WTC11 (cell line): ENCODE results near the gene PIP4K2C. TPM values are rescaled to one million over a fixed set of nuclear protein-coding genes. Genes with fewer than 3 reads are reported as not detected.

Experiments
- ATAC-seq: fragments of 200-7000 bp; cut with Tn5 transposase; 2 replicates; pipeline ENCODE4 v1.10.0; 2021; ENCODE audit warnings: mild to moderate bottlenecking, moderate library complexity
- CTCF ChIA-PET: fragments of 300-600 bp; sonication (Branson Sonifier 250); formaldehyde crosslinking; loops from one replicate; lab custom pipeline; 2021; ENCODE audit warnings: antibody characterized with exemption; lab: Charles Lee
- POLR2A ChIA-PET: fragments of 350-600 bp; sonication (Branson Sonifier 250); formaldehyde crosslinking; loops from one replicate; lab custom pipeline; 2021; ENCODE audit warnings: antibody characterized with exemption; lab: Charles Lee
- DNase-seq: peaks from one replicate; pipeline ENCODE4 v3.0.0; 2021; ENCODE audit warnings: low spot score
- H3K27ac Mint-ChIP-seq: 2 replicates; pipeline ENCODE4 v1.8.0; 2021; ENCODE audit warnings: mixed read lengths
- H3K27me3 Mint-ChIP-seq: 2 replicates; pipeline ENCODE4 v1.8.0; 2021; ENCODE audit warnings: low read depth, mild to moderate bottlenecking, moderate library complexity, mixed read lengths
- H3K36me3 Mint-ChIP-seq: 2 replicates; pipeline ENCODE4 v1.8.0; 2021; ENCODE audit warnings: mixed read lengths
- H3K4me1 Mint-ChIP-seq: 2 replicates; pipeline ENCODE4 v1.8.0; 2022; ENCODE audit warnings: mixed read lengths
- H3K4me3 Mint-ChIP-seq: 2 replicates; pipeline ENCODE4 v1.8.0; 2021; ENCODE audit warnings: mild to moderate bottlenecking, moderate library complexity, mixed read lengths
- H3K9me3 Mint-ChIP-seq: 2 replicates; pipeline ENCODE4 v1.8.0; 2021; ENCODE audit warnings: mixed read lengths
- AR ChIP-seq: fragments of 250-450 bp; sonication (Bioruptor Pico); IDR thresholded peaks from 2 replicates; pipeline ENCODE4 v1.9.0; 2021; ENCODE audit warnings: mild to moderate bottlenecking
- ATF2 ChIP-seq: sonication (generic); formaldehyde crosslinking; IDR thresholded peaks from 2 replicates; pipeline ENCODE4 v1.8.1; 2022; ENCODE audit warnings: low read depth, missing genetic modification reagents, borderline replicate concordance
- ATF6 ChIP-seq: sonication (generic); formaldehyde crosslinking; IDR thresholded peaks from 2 replicates; pipeline ENCODE4 v1.8.1; 2023; ENCODE audit warnings: mild to moderate bottlenecking, missing genetic modification reagents
- CTCF ChIP-seq: fragments of 200-600 bp; IDR thresholded peaks from 2 replicates; pipeline ENCODE4 v1.8.0; 2022; ENCODE audit warnings: antibody characterized with exemption
- EMX1 ChIP-seq: fragments of 250-450 bp; sonication (Bioruptor Pico); IDR thresholded peaks from 2 replicates; pipeline ENCODE4 v1.8.0; 2021; ENCODE audit warnings: mild to moderate bottlenecking
- ERG ChIP-seq: fragments of 250-450 bp; sonication (Bioruptor Pico); IDR thresholded peaks from 2 replicates; pipeline ENCODE4 v1.8.0; 2021; ENCODE audit warnings: mild to moderate bottlenecking
- ETV6 ChIP-seq: sonication (generic); formaldehyde crosslinking; IDR thresholded peaks from 2 replicates; pipeline ENCODE4 v1.8.1; 2022; ENCODE audit warnings: mild to moderate bottlenecking, missing genetic modification reagents
- FOXP4 ChIP-seq: sonication (generic); formaldehyde crosslinking; IDR thresholded peaks from 2 replicates; pipeline ENCODE4 v1.8.0; 2022; ENCODE audit warnings: mild to moderate bottlenecking, missing genetic modification reagents
- GABPB1 ChIP-seq: sonication (generic); formaldehyde crosslinking; IDR thresholded peaks from 2 replicates; pipeline ENCODE4 v1.8.1; 2023; ENCODE audit warnings: mild to moderate bottlenecking, missing genetic modification reagents
- HMGXB4 ChIP-seq: sonication (generic); formaldehyde crosslinking; IDR thresholded peaks from 2 replicates; pipeline ENCODE4 v1.8.1; 2023; ENCODE audit warnings: mild to moderate bottlenecking, moderate library complexity, missing genetic modification reagents
- JUN ChIP-seq: sonication (generic); formaldehyde crosslinking; IDR thresholded peaks from 2 replicates; pipeline ENCODE4 v1.8.0; 2023; ENCODE audit warnings: mild to moderate bottlenecking, missing genetic modification reagents
- NR1H2 ChIP-seq: sonication (generic); formaldehyde crosslinking; IDR thresholded peaks from 2 replicates; pipeline ENCODE4 v1.9.0; 2021; ENCODE audit warnings: mild to moderate bottlenecking, moderate library complexity, missing genetic modification reagents
- OVOL2 ChIP-seq: fragments of 250-450 bp; sonication (Bioruptor Pico); IDR thresholded peaks from 2 replicates; pipeline ENCODE4 v1.9.0; 2021; ENCODE audit warnings: mild to moderate bottlenecking, borderline replicate concordance
- SMAD3 ChIP-seq: sonication (generic); formaldehyde crosslinking; IDR thresholded peaks from 2 replicates; pipeline ENCODE4 v1.8.0; 2022; ENCODE audit warnings: missing genetic modification reagents, mild to moderate bottlenecking, borderline replicate concordance
- TP53 ChIP-seq: sonication (generic); formaldehyde crosslinking; IDR thresholded peaks from 2 replicates; pipeline ENCODE4 v1.8.1; 2023; ENCODE audit warnings: mild to moderate bottlenecking, missing genetic modification reagents
- ZNF232 ChIP-seq: sonication (generic); formaldehyde crosslinking; IDR thresholded peaks from 2 replicates; pipeline ENCODE4 v1.8.0; 2022; ENCODE audit warnings: mild to moderate bottlenecking, missing genetic modification reagents
- ZNF512 ChIP-seq: sonication (generic); formaldehyde crosslinking; IDR thresholded peaks from 2 replicates; pipeline ENCODE4 v1.8.1; 2022; ENCODE audit warnings: missing genetic modification reagents, borderline replicate concordance
- total RNA-seq: library from RNA; stranded (reverse); gene quantifications from 3 replicates; pipeline ENCODE4 v1.2.3, GENCODE V29; 2021

The PIP4K2C gene
- total RNA-seq, 1 experiment from 2014 or later: 25.4 TPM

GRCh38 chr12:57606821-57607220 lies 15.8 kb downstream of the PIP4K2C start (continued):
- TF ChIP-seq ZNF512 (no peak), EMX1 (CRISPR knock-in tag) (no peak), AR (no peak), CTCF (no peak), ATF6 (CRISPR knock-in tag) (no peak), ETV6 (CRISPR knock-in tag) (no peak)
- TF ChIP-seq, all 79 proteins: peak for 0

- H3K36me3 Mint-ChIP-seq: peaks cover 9% of the 10 kb centered on the region
- ChIA-PET POLR2A (interaction anchor here (0.6 to 1.0 kb wide), 2 partner anchors 16 to 153 kb away, joined by 3 read pairs; partner anchors contain the start of gene INHBE), CTCF (interaction anchor here (1.2 to 5.4 kb wide), 5 partner anchors 12 to 127 kb away, joined by 3 to 34 read pairs (median 12); no protein-coding TSS in a partner anchor)
- H3K4me3 Mint-ChIP-seq: no peak overlapping the region
- ATAC-seq (no peak), DNase-seq (no peak)
- H3K9me3 Mint-ChIP-seq: no peaks in the 10 kb centered on the region
- H3K27me3 Mint-ChIP-seq: peaks cover 21% of the 10 kb centered on the region
- peaks cover 46% of the 10 kb centered on the region for H3K4me1 Mint-ChIP-seq
- no peak overlapping the region for H3K27ac Mint-ChIP-seq
- TF ChIP-seq NR1H2 (CRISPR knock-in tag) (no peak), SMAD3 (CRISPR knock-in tag) (no peak), GABPB1 (CRISPR knock-in tag) (no peak), EMX1 (CRISPR knock-in tag) (no peak), ZNF232 (CRISPR knock-in tag) (no peak), JUN (CRISPR knock-in tag) (no peak), CTCF (no peak), ATF2 (CRISPR knock-in tag) (no peak), OVOL2 (no peak), HMGXB4 (CRISPR knock-in tag) (no peak), ERG (CRISPR knock-in tag) (no peak), FOXP4 (CRISPR knock-in tag) (no peak), TP53 (CRISPR knock-in tag) (no peak)
These were observed 17.1 kb downstream of the PIP4K2C start for GRCh38 chr12:57607958-57608663.
